Mononuclear cell (primary cell): ENCODE results near the gene SLC22A2. TPM values are rescaled to one million over a fixed set of nuclear protein-coding genes. Genes with fewer than 3 reads are reported as not detected.

ENCODE experiments used
- H3K27me3 ChIP-seq: 2 replicates; pipeline ENCODE4 v1.6.0; 2011; ENCODE audit warnings: low read length, control low read depth; ENCODE audit not compliant: insufficient read depth
- H3K4me1 ChIP-seq: 2 replicates; pipeline ENCODE4 v1.5.1; 2011; ENCODE audit warnings: mild to moderate bottlenecking, low read length, control low read depth; ENCODE audit not compliant: insufficient read depth
- H3K4me3 ChIP-seq: 2 replicates; pipeline ENCODE4 v1.5.1; 2011; ENCODE audit warnings: mild to moderate bottlenecking, low read length, moderate library complexity
- H3K9me3 ChIP-seq: 2 replicates; pipeline ENCODE4 v1.5.1; 2011; ENCODE audit warnings: low read depth, mild to moderate bottlenecking, control low read depth, low read length
- total RNA-seq: library from RNA; depleted of rRNA; stranded (reverse); fragments of >200 nt; gene quantifications from one replicate; pipeline ENCODE4 v1.2.3, GENCODE V29; 2012

The SLC22A2 gene
- total RNA-seq, 1 donor = not detected

DNA sequence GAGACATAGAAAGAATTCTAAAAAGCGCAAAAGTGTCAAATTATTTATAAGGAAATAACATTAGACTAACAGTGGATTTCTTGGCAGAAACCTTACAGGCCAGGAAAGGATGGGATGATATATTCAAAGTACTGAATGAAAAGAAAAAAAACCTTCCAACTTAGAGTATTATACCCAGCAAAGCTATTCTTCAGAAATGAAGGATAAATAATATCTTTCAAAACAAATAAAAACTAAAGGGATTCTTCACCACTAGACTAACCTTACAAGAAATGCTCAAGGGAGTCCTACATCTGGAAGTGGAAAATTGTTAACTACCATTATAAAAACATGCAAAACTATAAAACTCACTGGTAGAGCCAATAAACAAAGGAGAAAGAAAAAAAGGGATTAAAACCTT, 65.8 kb downstream of the SLC22A2 start:
- H3K4me1 ChIP-seq = no peaks in the 10 kb centered on the region
- H3K4me3 ChIP-seq = no peak overlapping the region
- no peaks in the 10 kb centered on the region for H3K27me3 ChIP-seq
- peaks cover 33% of the 10 kb centered on the region for H3K9me3 ChIP-seq

DNA sequence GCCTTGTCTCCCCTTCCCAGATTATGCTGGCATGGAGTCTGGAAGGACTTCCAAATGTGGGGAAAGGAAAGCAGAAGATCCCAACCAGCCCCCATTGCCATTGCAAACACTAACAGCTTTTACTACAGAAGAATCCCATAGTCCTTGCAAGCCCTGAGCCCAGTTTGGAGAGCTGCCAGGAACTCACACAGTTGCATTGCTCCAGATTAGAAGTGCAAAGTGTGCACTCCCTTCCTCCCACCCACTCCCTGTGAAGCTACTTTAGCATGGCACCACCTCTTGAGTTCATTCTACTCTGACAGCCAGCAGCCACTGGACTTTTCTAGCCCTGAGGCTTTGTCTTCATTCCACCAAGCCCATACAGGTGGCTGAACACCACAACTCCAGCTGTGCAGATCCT, 67.6 kb downstream of the SLC22A2 start:
- Histone ChIP-seq H3K4me1 (no peaks in the 10 kb centered on the region), H3K27me3 (no peaks in the 10 kb centered on the region), H3K9me3 (peaks cover 33% of the 10 kb centered on the region), H3K4me3 (no peak overlapping the region)

DNA sequence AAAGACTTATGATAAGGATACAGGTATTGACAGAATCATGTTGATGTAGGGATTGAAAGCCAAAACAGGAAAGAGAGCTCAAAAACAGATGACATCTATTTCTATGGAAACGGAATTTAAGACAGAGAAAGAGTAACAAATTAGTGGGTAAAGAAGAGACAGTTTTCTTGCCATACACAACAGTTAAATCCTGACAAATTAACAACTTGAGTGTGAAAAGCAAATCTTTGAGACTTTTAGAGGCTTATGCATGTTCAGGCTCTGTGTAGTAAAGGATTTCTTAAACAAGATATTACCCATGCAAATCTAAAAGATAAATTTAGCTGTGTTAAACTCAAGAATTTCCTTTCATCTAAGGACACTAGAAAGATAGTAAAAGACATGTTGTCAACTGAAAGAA, 68.5 kb downstream of the SLC22A2 start:
- Histone ChIP-seq H3K4me3 (no peak overlapping the region), H3K9me3 (peaks cover 33% of the 10 kb centered on the region), H3K27me3 (no peaks in the 10 kb centered on the region), H3K4me1 (no peaks in the 10 kb centered on the region)

DNA sequence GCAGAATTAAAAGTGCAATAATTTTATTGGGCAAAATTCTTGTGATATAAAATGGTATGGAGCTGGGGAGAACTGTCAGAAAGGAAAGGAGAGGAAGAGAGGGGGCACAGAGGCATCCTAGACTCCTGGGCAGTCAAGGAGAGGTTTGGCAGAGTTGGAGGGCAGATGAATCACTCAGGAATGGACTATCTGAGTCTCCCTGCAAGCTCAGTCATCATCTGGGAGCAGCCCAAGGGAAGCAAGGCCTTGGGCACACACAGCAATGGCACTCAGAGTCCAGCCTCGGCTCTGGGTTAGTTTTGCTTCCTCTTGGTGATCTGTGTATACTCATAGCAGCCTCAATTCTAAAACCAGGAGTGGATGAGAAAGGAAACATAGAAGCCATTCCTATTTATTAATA, 69.8 kb downstream of the SLC22A2 start:
- H3K4me1 ChIP-seq = no peaks in the 10 kb centered on the region
- no peak overlapping the region for H3K4me3 ChIP-seq
- H3K9me3 ChIP-seq = peaks cover 21% of the 10 kb centered on the region
- H3K27me3 ChIP-seq = no peaks in the 10 kb centered on the region

DNA sequence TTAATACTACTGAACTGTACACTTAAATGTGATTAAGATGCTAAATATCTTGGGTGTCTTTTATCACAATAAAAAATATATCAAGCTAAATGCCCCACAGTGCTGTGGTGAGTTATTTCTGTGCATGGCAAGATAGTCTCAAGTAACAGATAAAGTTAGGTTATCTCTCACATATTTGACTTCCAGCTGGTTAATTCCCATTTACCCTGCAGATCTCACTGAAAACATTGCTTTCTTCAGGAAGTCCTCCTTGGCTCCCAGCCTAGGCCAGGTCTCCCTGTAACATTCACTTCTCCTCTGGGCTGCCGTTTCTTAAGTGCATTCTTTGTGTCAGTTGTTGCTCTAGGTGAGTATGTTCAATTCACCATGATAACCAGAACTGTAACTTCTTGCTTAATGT, 77.9 kb downstream of the SLC22A2 start:
- H3K27me3 ChIP-seq = no peaks in the 10 kb centered on the region
- no peak overlapping the region for H3K4me3 ChIP-seq
- no peaks in the 10 kb centered on the region for H3K9me3 ChIP-seq
- H3K4me1 ChIP-seq = no peaks in the 10 kb centered on the region

DNA sequence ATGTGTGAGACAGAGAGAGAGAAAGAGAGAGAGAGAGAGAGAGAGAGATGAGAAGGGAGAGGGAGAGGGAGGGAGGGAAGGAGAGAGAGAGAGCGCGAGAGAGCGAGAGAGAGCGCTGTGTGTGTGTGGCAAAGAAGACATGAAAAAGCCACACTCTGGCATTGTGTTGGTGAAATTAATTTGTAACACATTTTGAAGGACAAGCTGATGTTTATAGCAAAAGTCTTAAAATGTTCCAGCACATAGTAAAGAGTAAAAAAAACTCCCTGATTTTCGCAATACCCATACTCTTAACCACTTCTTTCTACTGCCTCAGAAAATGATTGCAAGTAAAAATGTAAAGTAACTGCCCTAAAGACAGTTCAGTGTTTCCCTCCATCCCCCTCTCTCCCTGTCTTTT, 80.3 kb downstream of the SLC22A2 start:
- no peaks in the 10 kb centered on the region for H3K27me3 ChIP-seq
- H3K4me3 ChIP-seq = no peak overlapping the region
- H3K9me3 ChIP-seq = no peaks in the 10 kb centered on the region
- no peaks in the 10 kb centered on the region for H3K4me1 ChIP-seq

DNA sequence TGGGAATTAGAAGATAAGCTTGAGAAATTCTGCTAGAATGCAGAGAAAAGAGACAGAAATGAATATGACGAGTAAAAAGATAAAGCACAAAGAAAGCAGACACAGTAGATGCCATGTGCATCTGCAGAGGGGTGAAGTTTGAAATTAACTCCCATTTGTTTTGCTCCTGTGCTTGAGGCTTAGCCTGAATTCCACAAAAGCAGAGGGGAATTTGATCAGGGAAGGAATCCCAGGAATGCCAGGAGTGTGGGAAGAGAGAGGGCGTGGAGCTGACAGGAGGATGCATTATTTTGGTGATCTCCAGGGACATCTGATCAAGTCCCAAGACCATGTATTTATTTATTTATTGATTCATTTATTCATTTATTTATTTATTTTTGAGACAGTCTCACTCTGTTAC, 81.4 kb downstream of the SLC22A2 start:
- Histone ChIP-seq H3K9me3 (no peaks in the 10 kb centered on the region), H3K4me1 (no peaks in the 10 kb centered on the region), H3K27me3 (no peaks in the 10 kb centered on the region), H3K4me3 (no peak overlapping the region)

DNA sequence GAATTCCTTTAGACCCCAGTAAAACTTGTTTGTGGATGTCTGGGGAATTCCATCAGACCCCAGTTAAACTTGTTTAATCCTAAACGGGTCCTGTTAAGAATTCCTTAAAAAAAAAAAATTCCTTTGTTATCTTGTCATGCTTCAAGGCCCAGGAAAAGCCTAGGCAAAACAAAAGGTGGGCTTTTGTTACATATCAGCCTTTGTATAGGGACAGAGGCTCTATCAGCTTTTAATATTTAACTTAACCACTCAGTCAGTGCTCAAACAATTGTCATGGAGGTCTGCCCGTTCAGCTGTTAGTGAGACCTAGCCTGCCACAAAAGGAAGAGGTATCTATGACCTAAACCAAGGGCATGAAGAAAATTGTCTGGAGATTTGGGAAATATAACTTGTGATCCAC, 83.9 kb downstream of the SLC22A2 start:
- no peak overlapping the region for H3K4me3 ChIP-seq
- H3K4me1 ChIP-seq = no peaks in the 10 kb centered on the region
- no peaks in the 10 kb centered on the region for H3K9me3 ChIP-seq
- H3K27me3 ChIP-seq = no peaks in the 10 kb centered on the region

DNA sequence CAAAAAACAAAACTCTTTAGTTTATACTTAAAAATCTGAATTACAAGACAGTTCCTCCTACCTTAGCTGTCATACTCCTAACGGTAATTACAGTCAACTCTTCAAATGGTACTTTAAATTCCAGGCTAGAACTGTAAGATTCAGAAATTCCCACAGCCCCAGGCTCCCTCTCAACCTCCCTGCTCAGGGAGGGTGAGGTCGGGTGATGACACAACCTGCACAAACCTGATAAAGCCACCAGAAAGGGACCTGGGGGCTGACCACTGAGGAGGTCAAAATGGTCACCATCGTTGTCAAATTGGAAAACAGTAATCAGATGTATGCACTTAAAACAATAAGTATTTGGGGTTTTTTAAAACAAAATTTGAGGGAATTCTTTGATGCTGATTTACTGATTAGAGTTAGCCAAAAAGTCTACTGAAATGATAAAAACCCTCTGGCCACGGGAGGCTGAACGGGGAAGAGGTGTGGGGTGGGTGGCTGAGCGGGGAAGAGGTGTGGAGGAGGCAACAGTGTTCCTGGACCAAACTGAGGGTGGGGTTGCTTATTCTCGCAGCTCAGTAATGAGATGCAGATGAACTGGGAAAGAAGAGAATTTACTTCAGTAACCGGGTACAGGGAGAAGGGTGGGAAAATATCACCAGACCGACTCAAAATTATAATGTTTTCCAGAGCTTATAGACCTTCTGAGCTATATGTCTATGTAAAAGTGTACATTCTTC, 84.7 kb downstream of the SLC22A2 start:
- Histone ChIP-seq H3K4me3 (no peak overlapping the region), H3K4me1 (no peaks in the 10 kb centered on the region), H3K9me3 (no peaks in the 10 kb centered on the region), H3K27me3 (no peaks in the 10 kb centered on the region)

DNA sequence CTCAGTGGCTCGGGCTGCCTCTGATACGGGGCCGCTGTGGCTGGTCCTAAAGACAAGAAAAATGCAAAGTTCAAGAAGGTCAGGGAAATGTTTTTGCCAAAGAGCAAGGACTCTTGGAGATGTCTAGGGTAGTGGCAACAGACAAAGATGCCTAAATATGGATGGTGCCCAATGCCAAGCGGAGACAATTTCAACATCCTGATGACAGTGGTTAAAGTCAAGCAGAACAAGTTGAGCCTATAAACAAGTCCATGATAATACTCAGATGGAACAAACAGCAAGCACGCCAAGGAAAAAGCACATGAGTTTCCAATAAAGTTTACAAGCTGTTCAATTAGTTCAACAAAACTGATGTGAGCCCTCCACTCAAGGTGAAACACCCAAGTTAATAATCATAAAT, 85.9 kb downstream of the SLC22A2 start:
- H3K9me3 ChIP-seq = no peaks in the 10 kb centered on the region

DNA sequence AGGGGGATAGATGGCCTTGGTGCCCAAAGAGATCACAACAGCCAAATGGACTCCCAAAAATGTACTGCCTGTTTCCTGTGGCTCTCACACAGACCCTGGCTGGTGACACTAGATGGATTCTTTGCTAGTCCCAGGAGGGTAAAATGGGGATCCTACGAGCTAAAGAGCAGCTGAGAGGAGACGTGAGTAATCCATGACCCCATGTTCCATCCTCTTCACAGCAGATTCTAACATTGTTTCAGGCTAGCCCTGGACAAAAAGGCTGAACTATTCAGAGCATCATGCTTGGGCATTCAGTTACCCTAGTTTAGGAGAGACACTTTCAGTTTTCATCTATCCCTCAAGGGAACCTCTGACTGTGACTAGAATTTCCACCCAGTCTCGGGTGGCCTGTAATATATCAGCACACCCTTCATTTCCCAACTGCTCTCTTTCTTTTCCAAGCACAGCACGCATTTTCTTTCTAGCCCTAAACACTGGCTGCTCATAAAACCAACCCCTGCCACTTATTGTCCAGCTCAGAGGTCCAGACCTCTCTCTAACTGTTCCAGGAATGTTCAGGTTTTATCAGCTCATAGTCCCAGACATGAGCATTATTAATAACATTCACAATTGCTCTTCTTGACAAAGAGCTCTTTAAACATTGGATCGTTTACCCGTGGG, 88.5 kb downstream of the SLC22A2 start:
- H3K4me1 ChIP-seq = no peaks in the 10 kb centered on the region
- H3K4me3 ChIP-seq = no peak overlapping the region
- no peaks in the 10 kb centered on the region for H3K27me3 ChIP-seq
- no peaks in the 10 kb centered on the region for H3K9me3 ChIP-seq

More for the DNA sequence above, 85.9 kb downstream of the SLC22A2 start:
- Histone ChIP-seq H3K4me1 (no peaks in the 10 kb centered on the region), H3K27me3 (no peaks in the 10 kb centered on the region), H3K4me3 (no peak overlapping the region)

DNA sequence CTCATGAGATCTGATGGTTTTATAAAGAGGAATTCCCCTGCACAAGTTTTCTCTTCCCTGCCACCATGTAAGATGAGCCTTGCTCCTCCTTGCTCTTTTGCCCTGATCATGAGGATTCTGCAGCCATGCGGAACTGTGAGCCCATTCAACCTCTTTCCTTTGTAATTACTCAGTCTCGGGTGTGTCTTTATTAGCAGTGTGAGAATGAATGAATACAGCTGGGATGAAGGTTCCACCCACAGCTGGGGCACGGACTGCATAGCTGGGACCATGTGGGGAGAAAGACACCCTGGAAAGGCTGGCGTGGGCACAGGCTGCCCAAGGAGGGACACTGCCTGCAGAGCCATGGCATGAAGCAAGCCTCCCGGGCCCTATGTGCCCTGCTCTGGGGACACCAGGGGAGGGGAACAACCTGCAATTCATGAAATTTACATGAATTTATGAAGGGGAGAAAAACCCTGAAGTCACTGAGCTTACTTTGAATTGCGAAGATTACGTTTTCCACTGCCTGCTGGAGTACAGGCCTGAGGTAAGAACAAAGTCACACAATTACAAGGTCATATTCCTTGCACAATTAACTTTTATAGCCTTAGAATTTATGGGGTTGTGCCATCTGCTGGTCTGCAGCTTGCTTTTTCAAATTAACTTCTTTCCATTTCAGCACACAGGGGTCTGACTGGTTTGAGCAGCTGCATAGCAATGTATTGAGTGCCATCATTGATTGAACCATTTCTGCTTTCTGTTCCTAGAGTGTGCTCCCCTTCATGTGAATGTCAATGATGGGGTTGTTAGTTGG, 90.8 kb downstream of the SLC22A2 start:
- Histone ChIP-seq H3K27me3 (no peaks in the 10 kb centered on the region), H3K9me3 (no peaks in the 10 kb centered on the region), H3K4me1 (no peaks in the 10 kb centered on the region), H3K4me3 (no peak overlapping the region)

Other genes with a start within 250 kb of the SLC22A2 start
- gene SLC22A1, start 137.0 kb downstream of the SLC22A2 start, total RNA-seq = 0.21 TPM
- gene SLC22A3, start 89.6 kb upstream of the SLC22A2 start, total RNA-seq = not detected